Measurements from ENCODE around the gene LRP4. TPM values are rescaled to one million over a fixed set of nuclear protein-coding genes. Genes with fewer than 3 reads are reported as not detected.

LRP4 gene
- polyA plus RNA-seq, 1 donor (not counting 4 experiments of a cell fraction or from before 2014, with no cell fraction given), result 3.4 TPM

DNA sequence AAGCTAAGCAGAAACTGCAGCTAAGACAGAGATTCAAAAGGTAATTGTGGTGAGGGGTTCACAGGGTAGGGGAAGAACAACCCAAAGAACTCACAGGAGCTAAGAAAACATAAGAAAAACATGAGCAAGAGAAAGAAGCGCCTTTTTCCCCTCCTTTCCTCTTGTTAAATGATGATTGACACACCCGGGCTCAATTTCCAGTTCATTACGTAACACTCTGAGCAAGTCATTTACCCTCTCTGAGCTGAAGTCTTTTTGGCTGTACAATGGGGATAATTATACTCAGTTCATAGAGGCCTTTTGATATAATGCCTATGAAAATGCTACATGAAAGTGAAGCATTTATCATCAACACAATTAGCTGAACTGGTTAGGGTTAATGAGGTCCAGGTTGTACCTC, 17.2 kb downstream of the LRP4 start:
- no peak for FAIRE-seq

DNA sequence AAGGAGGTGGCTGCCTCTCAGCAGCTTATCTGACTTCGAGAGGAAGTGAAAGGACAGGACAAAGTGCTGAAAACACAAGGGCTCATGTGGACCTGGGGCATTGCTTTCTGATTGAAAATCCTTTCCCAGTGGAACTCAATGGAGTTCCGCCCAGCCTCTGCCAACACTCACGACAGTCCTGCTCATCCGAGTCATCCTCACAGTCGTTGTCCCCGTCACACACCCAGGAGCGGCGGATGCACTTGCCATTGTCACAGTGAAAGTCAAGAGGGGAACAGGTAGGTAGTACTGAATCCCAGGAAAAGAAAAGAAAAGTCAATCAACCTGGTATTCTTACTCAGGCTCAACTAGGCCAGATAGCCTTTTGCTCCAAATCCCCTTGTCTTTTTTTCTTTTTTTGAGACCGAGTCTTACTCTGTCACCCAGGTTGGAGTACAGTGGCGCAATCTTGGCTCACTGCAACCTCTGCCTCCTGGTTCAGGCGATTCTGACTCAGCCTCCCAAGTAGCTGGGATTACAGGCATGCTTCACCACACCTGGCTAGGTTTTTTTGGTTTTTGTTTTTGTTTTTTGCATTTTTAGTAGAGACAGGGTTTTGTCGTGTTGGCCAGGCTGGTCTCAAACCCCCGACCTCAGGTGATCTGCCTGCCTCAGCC, 18.1 kb downstream of the LRP4 start:
- TF ChIP-seq, protein P1, sequence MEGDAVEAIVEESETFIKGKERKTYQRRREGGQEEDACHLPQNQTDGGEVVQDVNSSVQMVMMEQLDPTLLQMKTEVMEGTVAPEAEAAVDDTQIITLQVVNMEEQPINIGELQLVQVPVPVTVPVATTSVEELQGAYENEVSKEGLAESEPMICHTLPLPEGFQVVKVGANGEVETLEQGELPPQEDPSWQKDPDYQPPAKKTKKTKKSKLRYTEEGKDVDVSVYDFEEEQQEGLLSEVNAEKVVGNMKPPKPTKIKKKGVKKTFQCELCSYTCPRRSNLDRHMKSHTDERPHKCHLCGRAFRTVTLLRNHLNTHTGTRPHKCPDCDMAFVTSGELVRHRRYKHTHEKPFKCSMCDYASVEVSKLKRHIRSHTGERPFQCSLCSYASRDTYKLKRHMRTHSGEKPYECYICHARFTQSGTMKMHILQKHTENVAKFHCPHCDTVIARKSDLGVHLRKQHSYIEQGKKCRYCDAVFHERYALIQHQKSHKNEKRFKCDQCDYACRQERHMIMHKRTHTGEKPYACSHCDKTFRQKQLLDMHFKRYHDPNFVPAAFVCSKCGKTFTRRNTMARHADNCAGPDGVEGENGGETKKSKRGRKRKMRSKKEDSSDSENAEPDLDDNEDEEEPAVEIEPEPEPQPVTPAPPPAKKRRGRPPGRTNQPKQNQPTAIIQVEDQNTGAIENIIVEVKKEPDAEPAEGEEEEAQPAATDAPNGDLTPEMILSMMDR (optimal IDR thresholded peaks at IDR 0.05 in 1 of 3, IDR thresholded peaks at IDR 0.05 in 1 of 3, conservative IDR thresholded peaks at IDR 0.05 in 1 of 3; ENCODE audit: extremely low read depth in 1 of 3, insufficient read depth in 2 of 3, low read length in 3 of 3), result no peak
- TF ChIP-seq EZH2 (IDR thresholded peaks at IDR 0.05; ENCODE audit: low read length), result no peak
- Histone ChIP-seq H4K20me1 (ENCODE audit: control insufficient read depth, extremely low read depth, insufficient read depth, low read length) (no peaks in the 10 kb centered on the region), H3K36me3 (ENCODE audit: control insufficient read depth in 2 of 2, extremely low read depth in 1 of 2, insufficient read depth in 2 of 2, low read length in 2 of 2) (peaks cover 5 to 10% of the 10 kb centered on the region in 2 experiments), H3K9ac (ENCODE audit: control insufficient read depth, extremely low read depth, insufficient read depth, low read length) (no peak overlapping the region), H3K79me2 (ENCODE audit: control insufficient read depth, insufficient read depth, low read length) (no peaks in the 10 kb centered on the region), H3K4me3 (ENCODE audit: control insufficient read depth in 2 of 3, extremely low read depth in 1 of 3, insufficient read depth in 2 of 3, low read depth in 1 of 3, low read length in 3 of 3) (no peak overlapping the region), H3K9me1 (ENCODE audit: control insufficient read depth, extremely low read depth, insufficient read depth, low read length) (no peaks in the 10 kb centered on the region), H3K4me1 (ENCODE audit: control insufficient read depth, extremely low read depth, insufficient read depth, low read length) (no peaks in the 10 kb centered on the region), H3K27ac (ENCODE audit: control insufficient read depth, insufficient read depth, low read length) (no peak overlapping the region), H3K9me3 (ENCODE audit: control insufficient read depth, low read depth, low read length) (no peaks in the 10 kb centered on the region), H3K27me3 (ENCODE audit: control insufficient read depth, extremely low read depth, insufficient read depth, low read length) (no peaks in the 10 kb centered on the region), H2AFZ (ENCODE audit: control insufficient read depth, low read length) (no peak overlapping the region), H3K4me2 (ENCODE audit: control insufficient read depth, extremely low read depth, insufficient read depth, low read depth, low read length) (no peak overlapping the region)
- DNase-seq (ENCODE audit: low read depth, low spot score) (no peak), FAIRE-seq (no peak)
- dilution Hi-C loops (cut with MboI; ENCODE audit: extremely low pct_ligation_motif_present, low sequenced_read_pairs), result no loop called here

More for the DNA sequence above, 17.2 kb downstream of the LRP4 start:
- no peak overlapping the region for H2AFZ ChIP-seq (ENCODE audit: control insufficient read depth, low read length)
- H3K4me3 ChIP-seq (ENCODE audit: control insufficient read depth in 2 of 3, extremely low read depth in 1 of 3, insufficient read depth in 2 of 3, low read depth in 1 of 3, low read length in 3 of 3), result no peak overlapping the region
- no peak overlapping the region for H3K4me2 ChIP-seq (ENCODE audit: control insufficient read depth, extremely low read depth, insufficient read depth, low read depth, low read length)
- no peak overlapping the region for H3K9ac ChIP-seq (ENCODE audit: control insufficient read depth, extremely low read depth, insufficient read depth, low read length)
- H3K4me1 ChIP-seq (ENCODE audit: control insufficient read depth, extremely low read depth, insufficient read depth, low read length), result no peaks in the 10 kb centered on the region
- DNase-seq (ENCODE audit: low read depth, low spot score), result no peak
- TF ChIP-seq EZH2 (IDR thresholded peaks at IDR 0.05; ENCODE audit: low read length), result no peak
- TF ChIP-seq, protein P1 (optimal IDR thresholded peaks at IDR 0.05 in 1 of 3, IDR thresholded peaks at IDR 0.05 in 1 of 3, conservative IDR thresholded peaks at IDR 0.05 in 1 of 3; ENCODE audit: extremely low read depth in 1 of 3, insufficient read depth in 2 of 3, low read length in 3 of 3), result no peak
- H3K79me2 ChIP-seq (ENCODE audit: control insufficient read depth, insufficient read depth, low read length), result no peaks in the 10 kb centered on the region
- H3K9me3 ChIP-seq (ENCODE audit: control insufficient read depth, low read depth, low read length), result no peaks in the 10 kb centered on the region
- dilution Hi-C loops (cut with MboI; ENCODE audit: extremely low pct_ligation_motif_present, low sequenced_read_pairs), result no loop called here
- no peaks in the 10 kb centered on the region for H3K9me1 ChIP-seq (ENCODE audit: control insufficient read depth, extremely low read depth, insufficient read depth, low read length)
- no peaks in the 10 kb centered on the region for H3K27me3 ChIP-seq (ENCODE audit: control insufficient read depth, extremely low read depth, insufficient read depth, low read length)
- H3K27ac ChIP-seq (ENCODE audit: control insufficient read depth, insufficient read depth, low read length), result no peak overlapping the region
- peaks cover 2 to 6% of the 10 kb centered on the region in 2 experiments for H3K36me3 ChIP-seq (ENCODE audit: control insufficient read depth in 2 of 2, extremely low read depth in 1 of 2, insufficient read depth in 2 of 2, low read length in 2 of 2)
- H4K20me1 ChIP-seq (ENCODE audit: control insufficient read depth, extremely low read depth, insufficient read depth, low read length), result no peaks in the 10 kb centered on the region

Measured in keratinocyte (primary cell).